ENCODE data around the gene PRXL2B. TPM values are rescaled to one million over a fixed set of nuclear protein-coding genes. Genes with fewer than 3 reads are reported as not detected.

The PRXL2B gene
- total RNA-seq, 5 donors from 2014 or later (not counting 1 experiment from before 2014, with no cell fraction given), result 17.3 to 37.6 (median 35.3) TPM

DNA sequence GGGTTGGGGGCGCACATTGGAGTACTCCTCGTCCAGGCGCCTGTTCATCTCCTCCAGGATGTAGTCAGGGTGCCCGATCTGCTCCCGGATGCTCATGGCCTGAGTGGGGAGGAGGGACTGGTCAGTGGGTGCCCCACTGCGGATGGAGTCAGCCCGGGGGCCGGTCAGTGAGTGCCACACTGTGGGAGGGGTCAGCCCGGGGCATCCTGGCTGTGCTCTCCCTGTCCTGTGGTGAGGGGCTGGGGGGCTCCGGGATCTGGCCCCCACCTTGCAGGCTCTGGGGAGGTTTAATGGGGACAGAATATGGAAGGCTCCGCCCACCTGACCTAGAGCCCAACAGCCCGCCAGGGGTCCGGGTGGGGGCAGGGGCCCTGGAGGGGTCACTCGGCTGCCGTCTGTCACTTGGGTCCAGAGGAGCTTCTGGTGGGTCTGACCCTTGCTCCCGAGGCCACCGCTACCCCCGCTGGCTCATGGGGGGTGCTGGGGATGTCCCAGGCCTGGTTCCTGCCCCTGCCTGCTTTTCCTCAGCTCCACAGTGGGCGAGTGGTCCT is 8.8 kb downstream of the PRXL2B start:
- ChIA-PET CTCF (no interaction called here), POLR2A (interaction anchor here in 1 of 2 donors (0.6 kb wide), 1 partner anchor 172 kb away, joined by 3 read pairs; no protein-coding TSS in a partner anchor)
- ATAC-seq (replicated peaks in 1 of 4) (no peak), DNase-seq (no peak)
- H3K36me3 Mint-ChIP-seq, result no peaks in the 10 kb centered on the region
- Histone ChIP-seq H3K27me3 (replicated peaks in 1 of 2; ENCODE audit: control insufficient read depth in 2 of 2, extremely low read depth in 1 of 2, insufficient read depth in 2 of 2, low read length in 1 of 2) (peaks cover 0 to 41% of the 10 kb centered on the region in 2 experiments), H3K4me1 (ENCODE audit: control insufficient read depth in 1 of 2, extremely low read depth in 1 of 2, insufficient read depth in 2 of 2, low read length in 2 of 2) (peaks cover 0 to 14% of the 10 kb centered on the region in 2 experiments), H3K27ac (ENCODE audit: low read length) (no peak overlapping the region), H3K9me3 (no peaks in the 10 kb centered on the region), H3K36me3 (ENCODE audit: control insufficient read depth in 2 of 2, extremely low read depth in 1 of 2, insufficient read depth in 1 of 2, low read length in 1 of 2) (no peaks in the 10 kb centered on the region), H3K4me3 (ENCODE audit: control insufficient read depth in 1 of 2, extremely low read depth in 1 of 2, low read length in 1 of 2) (no peak overlapping the region)
- peaks cover 0 to 8% (median 0%) of the 10 kb centered on the region in 3 donors for H3K4me1 Mint-ChIP-seq
- 88% methylated on average over 18 of the region's 19 CpGs for WGBS (ENCODE audit: insufficient coverage)
- H3K9me3 Mint-ChIP-seq, result peaks cover 0 to 5% (median 0%) of the 10 kb centered on the region in 3 donors
- peaks cover 0 to 5% of the 10 kb centered on the region in 2 donors for H3K27me3 Mint-ChIP-seq
- H3K27ac Mint-ChIP-seq, result no peak overlapping the region
- H3K4me3 Mint-ChIP-seq, result no peak overlapping the region

DNA sequence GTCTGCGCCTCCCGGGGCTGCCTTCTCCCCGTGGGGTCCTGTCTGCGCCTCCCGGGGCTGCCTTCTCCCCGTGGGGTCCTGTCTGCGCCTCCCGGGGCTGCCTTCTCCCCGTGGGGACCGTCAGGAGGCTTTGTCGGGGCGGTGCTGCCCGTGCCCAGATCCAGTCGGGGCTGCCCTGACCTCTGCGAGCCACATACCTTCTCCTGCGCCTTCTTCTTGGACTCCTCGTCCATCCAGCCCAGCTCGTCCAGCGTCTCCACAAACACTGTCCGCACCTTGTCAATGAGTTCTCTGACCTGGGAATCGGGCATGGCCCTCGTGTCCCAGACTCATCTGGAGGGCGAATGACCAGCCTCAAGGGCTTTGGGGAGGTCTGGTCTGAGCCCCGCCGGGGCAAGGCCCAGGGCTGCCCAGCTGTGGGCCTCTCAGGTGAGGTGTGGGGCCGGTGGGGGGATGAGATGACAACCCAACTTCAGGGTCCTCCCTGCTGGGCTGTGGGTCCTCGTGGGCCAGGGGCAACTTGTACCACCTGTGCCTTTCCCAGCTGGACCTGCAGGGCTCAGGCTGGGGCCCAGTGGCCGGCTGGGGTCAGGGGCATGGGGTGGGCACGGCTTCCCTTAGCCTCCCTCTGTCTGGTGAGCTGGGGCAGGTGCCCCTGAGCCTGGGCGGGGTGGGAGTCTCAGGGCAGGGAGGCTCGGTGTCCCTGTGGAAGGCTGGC is 9.4 kb downstream of the PRXL2B start:
- Mint-ChIP-seq H3K36me3 (no peaks in the 10 kb centered on the region), H3K27me3 (peaks cover 0 to 5% of the 10 kb centered on the region in 2 donors), H3K4me3 (no peak overlapping the region), H3K9me3 (peaks cover 0 to 5% (median 0%) of the 10 kb centered on the region in 3 donors), H3K4me1 (peaks cover 0 to 8% (median 0%) of the 10 kb centered on the region in 3 donors), H3K27ac (no peak overlapping the region)
- H3K9me3 ChIP-seq, result no peaks in the 10 kb centered on the region
- H3K4me3 ChIP-seq (ENCODE audit: control insufficient read depth in 1 of 2, extremely low read depth in 1 of 2, low read length in 1 of 2), result no peak overlapping the region
- ATAC-seq (replicated peaks in 1 of 4) (no peak), DNase-seq (no peak)
- H3K36me3 ChIP-seq (ENCODE audit: control insufficient read depth in 2 of 2, extremely low read depth in 1 of 2, insufficient read depth in 1 of 2, low read length in 1 of 2), result no peaks in the 10 kb centered on the region
- peaks cover 0 to 14% of the 10 kb centered on the region in 2 experiments for H3K4me1 ChIP-seq (ENCODE audit: control insufficient read depth in 1 of 2, extremely low read depth in 1 of 2, insufficient read depth in 2 of 2, low read length in 2 of 2)
- ChIA-PET CTCF (no interaction called here), POLR2A (interaction anchor here (0.6 kb wide), 2 partner anchors 12 to 173 kb away, joined by 3 read pairs; no protein-coding TSS in a partner anchor)
- H3K27me3 ChIP-seq (replicated peaks in 1 of 2; ENCODE audit: control insufficient read depth in 2 of 2, extremely low read depth in 1 of 2, insufficient read depth in 2 of 2, low read length in 1 of 2), result peaks cover 0 to 41% of the 10 kb centered on the region in 2 experiments
- WGBS (ENCODE audit: insufficient coverage), result 87% methylated on average over 27 of the region's 31 CpGs
- H3K27ac ChIP-seq (ENCODE audit: low read length), result no peak overlapping the region

DNA sequence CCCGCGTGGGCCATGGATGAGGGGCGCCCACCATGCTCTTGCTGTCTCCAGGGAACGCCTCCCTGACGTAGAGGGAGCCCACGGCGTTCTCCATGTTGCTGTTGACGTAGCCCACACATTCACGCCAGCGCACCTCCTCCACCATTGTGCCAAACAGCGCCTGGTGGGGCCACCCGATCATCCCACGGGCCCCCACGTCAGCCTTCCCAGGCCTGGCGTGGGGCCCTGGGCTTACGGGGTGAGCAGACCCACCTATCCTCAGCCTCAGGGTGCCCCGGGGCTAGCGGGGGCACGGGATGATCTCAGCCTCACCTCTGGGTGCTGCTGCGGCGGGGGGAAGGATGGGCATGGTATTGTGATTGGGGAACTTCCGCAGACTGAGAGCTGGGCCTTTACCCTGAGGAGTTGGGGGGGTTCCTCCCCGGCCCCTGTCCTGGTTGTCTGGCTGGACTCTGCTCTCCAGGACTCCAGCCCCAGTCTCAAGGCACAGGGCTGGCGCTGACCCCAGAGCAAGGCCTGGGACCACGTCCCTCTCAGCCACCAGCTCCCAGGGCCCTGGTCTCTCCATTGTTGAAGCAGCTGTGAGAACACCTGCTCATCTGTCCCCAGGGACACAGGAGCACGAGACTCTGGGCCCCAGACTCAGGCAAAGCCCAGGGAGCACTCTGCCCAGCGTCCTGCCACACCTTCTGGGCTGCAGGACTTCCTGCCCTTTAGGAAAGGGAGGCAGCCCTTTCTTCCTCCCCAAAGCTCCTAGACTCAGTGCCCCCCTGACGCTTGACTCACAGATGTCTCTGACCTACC is 10.2 kb downstream of the PRXL2B start:
- 82% methylated on average over 19 of the region's 28 CpGs for WGBS (ENCODE audit: insufficient coverage)
- POLR2A ChIA-PET, result interaction anchor here in 1 of 2 donors (0.6 kb wide), 1 partner anchor 12 kb away, joined by 3 read pairs; no protein-coding TSS in a partner anchor
- no peaks in the 10 kb centered on the region for H3K36me3 ChIP-seq (ENCODE audit: control insufficient read depth in 2 of 2, extremely low read depth in 1 of 2, insufficient read depth in 1 of 2, low read length in 1 of 2)
- no peak overlapping the region for H3K4me3 Mint-ChIP-seq
- H3K4me1 Mint-ChIP-seq, result peaks cover 0 to 7% (median 0%) of the 10 kb centered on the region in 3 donors
- ATAC-seq (replicated peaks in 1 of 4) (no peak), DNase-seq (no peak)
- H3K9me3 Mint-ChIP-seq, result peaks cover 0 to 5% (median 0%) of the 10 kb centered on the region in 3 donors
- H3K4me3 ChIP-seq (ENCODE audit: control insufficient read depth in 1 of 2, extremely low read depth in 1 of 2, low read length in 1 of 2), result no peak overlapping the region
- no peaks in the 10 kb centered on the region for H3K9me3 ChIP-seq
- peaks cover 0 to 14% of the 10 kb centered on the region in 2 experiments for H3K4me1 ChIP-seq (ENCODE audit: control insufficient read depth in 1 of 2, extremely low read depth in 1 of 2, insufficient read depth in 2 of 2, low read length in 2 of 2)
- peaks cover 0 to 41% of the 10 kb centered on the region in 2 experiments for H3K27me3 ChIP-seq (replicated peaks in 1 of 2; ENCODE audit: control insufficient read depth in 2 of 2, extremely low read depth in 1 of 2, insufficient read depth in 2 of 2, low read length in 1 of 2)
- H3K27ac ChIP-seq (ENCODE audit: low read length), result no peak overlapping the region
- CTCF ChIA-PET, result no interaction called here
- H3K27ac Mint-ChIP-seq, result no peak overlapping the region
- no peaks in the 10 kb centered on the region for H3K36me3 Mint-ChIP-seq
- peaks cover 0 to 8% of the 10 kb centered on the region in 2 donors for H3K27me3 Mint-ChIP-seq

DNA sequence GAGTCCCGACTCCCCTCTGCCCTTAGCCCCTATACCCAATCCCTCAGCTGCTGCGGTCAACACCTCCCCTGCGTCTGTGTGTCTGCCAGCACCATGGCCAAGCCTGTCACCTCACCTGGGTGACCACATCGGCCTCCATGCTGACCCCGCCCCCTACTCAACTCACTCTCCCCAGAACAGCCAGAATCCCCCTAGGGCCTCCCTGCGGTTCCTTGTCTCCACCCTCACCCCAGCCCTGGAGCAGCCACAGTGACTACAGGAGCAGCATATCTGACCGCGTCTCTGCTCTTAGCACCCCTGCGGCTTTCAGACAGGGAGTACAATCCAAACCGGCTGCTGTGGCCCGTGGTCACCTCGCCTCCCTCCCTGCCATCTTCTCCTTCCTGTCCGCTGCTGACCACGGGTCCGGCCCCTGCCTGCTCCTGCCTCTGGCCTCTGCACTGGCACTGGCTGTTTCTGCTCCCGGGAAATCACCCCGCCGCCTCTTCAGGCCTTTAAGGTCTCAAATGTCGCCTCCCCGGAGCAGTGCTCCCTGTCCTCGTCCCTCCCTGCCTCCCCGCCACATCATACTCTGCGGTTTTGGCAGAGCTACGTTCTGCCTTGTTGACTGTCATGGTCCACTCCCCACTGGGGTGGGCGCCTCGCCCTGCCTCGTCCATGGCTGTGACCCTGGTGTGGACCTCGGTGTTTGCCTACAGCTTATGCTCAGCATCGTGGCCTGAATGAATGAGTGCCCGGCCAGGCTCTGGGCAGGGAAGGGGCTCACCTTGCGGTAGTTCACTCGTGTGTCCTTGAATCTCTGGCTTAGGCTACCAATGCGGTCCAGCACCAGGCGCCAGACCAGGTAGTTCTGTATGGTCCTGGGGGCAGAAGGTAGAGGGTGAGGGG is 11.1 kb downstream of the PRXL2B start:
- peaks cover 0 to 13% of the 10 kb centered on the region in 2 donors for H3K27me3 Mint-ChIP-seq
- ChIA-PET CTCF (no interaction called here), POLR2A (no interaction called here)
- H3K36me3 Mint-ChIP-seq, result no peaks in the 10 kb centered on the region
- Histone ChIP-seq H3K4me3 (ENCODE audit: control insufficient read depth in 1 of 2, extremely low read depth in 1 of 2, low read length in 1 of 2) (no peak overlapping the region), H3K27ac (ENCODE audit: low read length) (no peak overlapping the region), H3K4me1 (ENCODE audit: control insufficient read depth in 1 of 2, extremely low read depth in 1 of 2, insufficient read depth in 2 of 2, low read length in 2 of 2) (peaks cover 0 to 8% of the 10 kb centered on the region in 2 experiments), H3K27me3 (replicated peaks in 1 of 2; ENCODE audit: control insufficient read depth in 2 of 2, extremely low read depth in 1 of 2, insufficient read depth in 2 of 2, low read length in 1 of 2) (peaks cover 0 to 42% of the 10 kb centered on the region in 2 experiments), H3K9me3 (no peaks in the 10 kb centered on the region), H3K36me3 (ENCODE audit: control insufficient read depth in 2 of 2, extremely low read depth in 1 of 2, insufficient read depth in 1 of 2, low read length in 1 of 2) (no peaks in the 10 kb centered on the region)
- H3K4me1 Mint-ChIP-seq, result peaks cover 0 to 3% (median 0%) of the 10 kb centered on the region in 3 donors
- peaks cover 0 to 5% (median 0%) of the 10 kb centered on the region in 3 donors for H3K9me3 Mint-ChIP-seq
- no peak overlapping the region for H3K4me3 Mint-ChIP-seq
- WGBS (ENCODE audit: insufficient coverage), result 81% methylated on average over 29 of the region's 34 CpGs
- no peak overlapping the region for H3K27ac Mint-ChIP-seq
- DNase-seq, result no peak
- ATAC-seq (replicated peaks in 1 of 4), result no peak

DNA sequence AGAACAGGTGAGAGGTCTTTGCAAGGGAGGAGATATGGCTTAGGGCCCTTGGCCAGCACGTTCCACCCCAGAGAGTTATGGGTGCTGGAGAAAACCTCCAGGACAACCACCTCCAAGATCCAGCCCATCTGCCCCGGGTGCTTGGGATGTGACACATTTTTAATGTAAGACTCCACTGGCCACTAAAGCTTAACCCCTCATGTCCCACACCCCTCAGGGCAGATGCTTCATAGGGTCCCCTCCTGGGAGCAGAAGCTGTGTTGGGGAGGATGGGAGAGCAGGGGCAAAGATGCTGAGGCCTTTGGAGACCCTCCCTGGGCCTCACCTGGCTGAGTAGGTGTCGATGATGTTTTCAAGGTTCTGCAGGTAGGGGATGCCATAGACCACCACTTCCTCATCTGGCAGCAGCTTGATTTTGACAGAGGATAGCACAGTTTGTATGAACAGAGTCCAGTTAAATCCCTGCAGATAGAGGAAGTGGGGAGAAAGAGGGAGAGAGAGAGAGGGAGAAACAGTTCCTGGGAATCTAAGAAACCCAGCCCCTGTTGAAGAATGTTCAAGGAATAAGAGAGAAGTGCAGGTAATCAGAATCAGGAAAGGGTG is 11.9 kb downstream of the PRXL2B start:
- H3K9me3 Mint-ChIP-seq, result peaks cover 0 to 5% (median 0%) of the 10 kb centered on the region in 3 donors
- no peak overlapping the region for H3K4me3 Mint-ChIP-seq
- Histone ChIP-seq H3K36me3 (ENCODE audit: control insufficient read depth in 2 of 2, extremely low read depth in 1 of 2, insufficient read depth in 1 of 2, low read length in 1 of 2) (no peaks in the 10 kb centered on the region), H3K4me3 (ENCODE audit: control insufficient read depth in 1 of 2, extremely low read depth in 1 of 2, low read length in 1 of 2) (no peak overlapping the region), H3K4me1 (ENCODE audit: control insufficient read depth in 1 of 2, extremely low read depth in 1 of 2, insufficient read depth in 2 of 2, low read length in 2 of 2) (peaks cover 0 to under 1% of the 10 kb centered on the region in 2 experiments), H3K9me3 (no peaks in the 10 kb centered on the region), H3K27me3 (replicated peaks in 1 of 2; ENCODE audit: control insufficient read depth in 2 of 2, extremely low read depth in 1 of 2, insufficient read depth in 2 of 2, low read length in 1 of 2) (peaks cover 0 to 46% of the 10 kb centered on the region in 2 experiments), H3K27ac (ENCODE audit: low read length) (no peak overlapping the region)
- ATAC-seq (replicated peaks in 1 of 4) (no peak), DNase-seq (no peak)
- 100% methylated on average over 1 of the region's 3 CpGs for WGBS (ENCODE audit: insufficient coverage)
- CTCF ChIA-PET, result no interaction called here
- no peaks in the 10 kb centered on the region for H3K4me1 Mint-ChIP-seq
- POLR2A ChIA-PET, result no interaction called here
- H3K36me3 Mint-ChIP-seq, result no peaks in the 10 kb centered on the region
- no peak overlapping the region for H3K27ac Mint-ChIP-seq
- H3K27me3 Mint-ChIP-seq, result peaks cover 0 to 15% of the 10 kb centered on the region in 2 donors

Measured in T-cell (primary cell).